D721Med (cell line): ENCODE data around the gene IQCF6.

Experiments used
- DNase-seq: peaks from one replicate; pipeline ENCODE4 v3.0.0; 2011; ENCODE audit warnings: low spot score; ENCODE audit not compliant: insufficient read length
- FAIRE-seq: peaks from 2 replicates; lab custom pipeline; 2011; peaks lifted over from hg19 to GRCh38; lab: Jason Lieb, UNC
- CTCF ChIP-seq: IDR thresholded peaks from 2 replicates; pipeline ENCODE4 v1.5.1; 2012; ENCODE audit warnings: mild to moderate bottlenecking, control low read depth; ENCODE audit not compliant: insufficient read depth; ENCODE audit errors: missing control alignments

IQCF6 gene

GRCh38 chr3:51779137-51779536 is at the start of gene IQCF6:
TSS of gene IQCF6 (minus strand) at chr3:51779237. CDS start at chr3:51779224, 13 bp downstream.
- no peak for FAIRE-seq
- no peak for TF ChIP-seq CTCF

GRCh38 chr3:51828297-51828696 is 49.3 kb upstream of the IQCF6 start:
- DNase-seq (no peak), FAIRE-seq (no peak)
- no peak for TF ChIP-seq CTCF

More at GRCh38 chr3:51779137-51779536, at the start of gene IQCF6:
- DNase-seq: no peak

- FAIRE-seq (no peak), DNase-seq (no peak)
- peak; percentile 30 for TF ChIP-seq CTCF
Measured at GRCh38 chr3:51819709-51820406, 40.8 kb upstream of the IQCF6 start.

GRCh38 chr3:51819151-51819550 is 40.1 kb upstream of the IQCF6 start:
- no peak for TF ChIP-seq CTCF
- DNase-seq (no peak), FAIRE-seq (no peak)

GRCh38 chr3:51817375-51817774 is 38.3 kb upstream of the IQCF6 start:
- no peak for DNase-seq
- FAIRE-seq: no peak
- TF ChIP-seq CTCF: no peak

- TF ChIP-seq CTCF: no peak
- DNase-seq: no peak
- FAIRE-seq: no peak
Measured at GRCh38 chr3:51816723-51817122, 37.7 kb upstream of the IQCF6 start.

GRCh38 chr3:51815614-51816013 is 36.6 kb upstream of the IQCF6 start:
- DNase-seq: no peak
- no peak for TF ChIP-seq CTCF
- no peak for FAIRE-seq
